Transverse colon (tissue), 4 donors: ENCODE measurements around the gene HNRNPH3.

Source experiments
- EP300 ChIP-seq: sonication (generic); formaldehyde crosslinking; IDR thresholded peaks from one replicate; pipeline ENCODE4 v1.6.1; 2017; ENCODE audit warnings: antibody characterized with exemption, low read depth
- POLR2A ChIP-seq: fragments of 450-650 bp; IDR thresholded peaks from one replicate; pipeline ENCODE4 v1.6.1; 2016; ENCODE audit warnings: antibody characterized with exemption, mild to moderate bottlenecking, moderate library complexity
- POLR2AphosphoS5 ChIP-seq, 3 donors: sonication (generic); formaldehyde crosslinking; IDR thresholded peaks; one replicate each; pipeline ENCODE4 v1.6.1; 2016; ENCODE audit warnings: antibody characterized with exemption in 3 of 3
- TF ChIP-seq, protein P1 (sequence below), 5 experiments: fragments of 200-600 bp in 3 of 5; fragments of 450-650 bp in 2 of 5; sonication (generic) in 3 of 5; IDR thresholded peaks; 1 replicate in 2 of 5; 2 replicates in 3 of 5; pipeline ENCODE4 v1.5.1; 2016 to 2017; ENCODE audit warnings: antibody characterized with exemption in 5 of 5, inconsistent platforms in 3 of 5, mild to moderate bottlenecking in 2 of 5, moderate library complexity in 1 of 5

DNA sequence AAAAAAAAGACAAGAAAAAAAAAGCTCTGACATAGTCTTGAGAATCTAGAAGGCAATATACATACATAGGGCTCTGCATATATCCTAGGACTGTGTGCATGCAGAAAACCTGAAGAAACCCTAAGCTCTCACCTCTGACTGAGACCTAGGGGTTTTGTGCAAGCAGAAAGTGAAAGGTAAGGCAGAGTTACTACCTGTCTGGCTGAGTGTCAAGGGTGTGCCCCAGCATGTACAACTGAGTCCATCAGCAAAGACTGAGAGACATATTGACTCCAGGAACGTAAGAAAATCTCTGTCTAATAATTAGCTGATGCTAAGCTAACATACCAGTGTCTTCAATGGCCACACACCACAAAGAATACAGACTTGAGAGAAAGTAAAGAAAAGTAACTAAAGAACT lies 16.3 kb upstream of the HNRNPH3 start:
- TF ChIP-seq POLR2A = no peak
- TF ChIP-seq, protein P1, sequence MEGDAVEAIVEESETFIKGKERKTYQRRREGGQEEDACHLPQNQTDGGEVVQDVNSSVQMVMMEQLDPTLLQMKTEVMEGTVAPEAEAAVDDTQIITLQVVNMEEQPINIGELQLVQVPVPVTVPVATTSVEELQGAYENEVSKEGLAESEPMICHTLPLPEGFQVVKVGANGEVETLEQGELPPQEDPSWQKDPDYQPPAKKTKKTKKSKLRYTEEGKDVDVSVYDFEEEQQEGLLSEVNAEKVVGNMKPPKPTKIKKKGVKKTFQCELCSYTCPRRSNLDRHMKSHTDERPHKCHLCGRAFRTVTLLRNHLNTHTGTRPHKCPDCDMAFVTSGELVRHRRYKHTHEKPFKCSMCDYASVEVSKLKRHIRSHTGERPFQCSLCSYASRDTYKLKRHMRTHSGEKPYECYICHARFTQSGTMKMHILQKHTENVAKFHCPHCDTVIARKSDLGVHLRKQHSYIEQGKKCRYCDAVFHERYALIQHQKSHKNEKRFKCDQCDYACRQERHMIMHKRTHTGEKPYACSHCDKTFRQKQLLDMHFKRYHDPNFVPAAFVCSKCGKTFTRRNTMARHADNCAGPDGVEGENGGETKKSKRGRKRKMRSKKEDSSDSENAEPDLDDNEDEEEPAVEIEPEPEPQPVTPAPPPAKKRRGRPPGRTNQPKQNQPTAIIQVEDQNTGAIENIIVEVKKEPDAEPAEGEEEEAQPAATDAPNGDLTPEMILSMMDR (IDR thresholded peaks at IDR 0.05) = no peak
- TF ChIP-seq EP300 = no peak
- no peak for TF ChIP-seq POLR2AphosphoS5 (IDR thresholded peaks at IDR 0.05)
